GM18868 (cell line): ENCODE results near the gene OLIG2.

ENCODE experiments used
- ATAC-seq: cut with Tn5 transposase; IDR thresholded peaks from one replicate; pipeline ENCODE4 v1.9.1; 2021; ENCODE audit warnings: mild to moderate bottlenecking, moderate library complexity; ENCODE audit not compliant: unreplicated experiment

The OLIG2 gene

GRCh38 chr21:33063907-33064622, 38.3 kb downstream of the OLIG2 start:
- no peak for ATAC-seq

- no peak for ATAC-seq
Observed at GRCh38 chr21:33064623-33065390, 39.1 kb downstream of the OLIG2 start.

- no peak for ATAC-seq
Observed at GRCh38 chr21:33067043-33067442, 41.3 kb downstream of the OLIG2 start.

- no peak for ATAC-seq
Observed at GRCh38 chr21:33067457-33067856, 41.7 kb downstream of the OLIG2 start.

GRCh38 chr21:33069243-33069642, 43.5 kb downstream of the OLIG2 start:
- no peak for ATAC-seq

- ATAC-seq = no peak
Observed at GRCh38 chr21:33069645-33069993, 43.9 kb downstream of the OLIG2 start.

GRCh38 chr21:33069994-33070743, 44.4 kb downstream of the OLIG2 start, which contains the start of gene OLIG1:
OLIG1 (plus strand) TSS chr21:33070141; CDS start chr21:33070247, 106 bp downstream.
- ATAC-seq = no peak

GRCh38 chr21:33070744-33070997, 44.9 kb downstream of the OLIG2 start:
- no peak for ATAC-seq

- ATAC-seq = no peak
Observed at GRCh38 chr21:33070998-33071769, 45.4 kb downstream of the OLIG2 start.

- no peak for ATAC-seq
Observed at GRCh38 chr21:33071770-33072306, 46.1 kb downstream of the OLIG2 start.

GRCh38 chr21:33073636-33074035, 47.9 kb downstream of the OLIG2 start:
- ATAC-seq = no peak

- ATAC-seq = no peak
Observed at GRCh38 chr21:33075128-33075527, 49.4 kb downstream of the OLIG2 start.

- no peak for ATAC-seq
Observed at GRCh38 chr21:33075596-33076195, 50.0 kb downstream of the OLIG2 start.

- no peak for ATAC-seq
Observed at GRCh38 chr21:33076600-33077329, 51.0 kb downstream of the OLIG2 start.
